IMR-90 (cell line): Measurements from ENCODE around the gene SLC30A7. TPM values are rescaled to one million over a fixed set of nuclear protein-coding genes. Genes with fewer than 3 reads are reported as not detected.

Experiments
- ATAC-seq: fragments of 200-7000 bp; cut with Tn5 transposase; 2 replicates; pipeline ENCODE4 v1.9.1; 2020; ENCODE audit warnings: low read depth, mild to moderate bottlenecking, moderate library complexity
- BruUV-seq: library from RNA; stranded (reverse); fragments of 400-500 nt; replicated peaks from 2 replicates; lab custom pipeline; 2021; lab: Mats Ljungman, UMichigan
- CTCF ChIA-PET: fragments of 300-600 bp; formaldehyde crosslinking; extraction: SDS; loops from one replicate; lab custom pipeline; 2021; ENCODE audit warnings: antibody characterized with exemption; lab: Yijun Ruan, JAX
- POLR2A ChIA-PET: fragments of 300-600 bp; sonication (Branson Sonifier 250); formaldehyde crosslinking; loops from one replicate; lab custom pipeline; 2022; ENCODE audit warnings: antibody characterized with exemption; ENCODE audit not compliant: unreplicated experiment; lab: Charles Lee
- DNase-seq: peaks from one replicate; pipeline ENCODE4 v3.0.0; 2013
- H2AFZ ChIP-seq: replicated peaks from 2 replicates; pipeline ENCODE3; 2013; ENCODE audit warnings: low read length, mild to moderate bottlenecking; ENCODE audit not compliant: poor library complexity
- H2AK5ac ChIP-seq: 2 replicates; pipeline ENCODE4 v1.6.1; 2013; ENCODE audit warnings: low read depth, low read length, inconsistent platforms
- H2AK9ac ChIP-seq: replicated peaks from 2 replicates; pipeline ENCODE3; 2013; ENCODE audit warnings: mild to moderate bottlenecking, low read depth, low read length, moderate library complexity; ENCODE audit not compliant: poor library complexity
- H2BK120ac ChIP-seq: 2 replicates; pipeline ENCODE4 v1.6.1; 2013; ENCODE audit warnings: low read depth, low read length, inconsistent platforms
- H2BK15ac ChIP-seq: 3 replicates; pipeline ENCODE4 v1.6.1; 2013; ENCODE audit warnings: low read depth, low read length, inconsistent platforms
- H2BK20ac ChIP-seq: 2 replicates; pipeline ENCODE4 v1.6.1; 2013; ENCODE audit warnings: low read depth, mild to moderate bottlenecking, inconsistent platforms, low read length, moderate library complexity
- H2BK5ac ChIP-seq: 2 replicates; pipeline ENCODE4 v1.6.1; 2013; ENCODE audit warnings: mild to moderate bottlenecking, low read depth, low read length, inconsistent platforms; ENCODE audit not compliant: poor library complexity, severe bottlenecking
- H3K14ac ChIP-seq: replicated peaks from 2 replicates; pipeline ENCODE4 v1.6.1; 2013; ENCODE audit warnings: low read depth, low read length, inconsistent platforms
- H3K18ac ChIP-seq: 2 replicates; pipeline ENCODE4 v1.6.1; 2013; ENCODE audit warnings: low read depth, low read length, control low read depth
- H3K23ac ChIP-seq: 2 replicates; pipeline ENCODE4 v1.6.1; 2013; ENCODE audit warnings: low read depth, low read length, inconsistent platforms
- H3K27ac ChIP-seq: 2 replicates; pipeline ENCODE4 v1.5.1; 2013; ENCODE audit warnings: mild to moderate bottlenecking, control low read depth, low read length; ENCODE audit not compliant: insufficient read depth
- H3K27me3 ChIP-seq: 2 replicates; pipeline ENCODE4 v1.6.1; 2013; ENCODE audit warnings: low read length; ENCODE audit not compliant: control insufficient read depth, insufficient read depth
- H3K36me3 ChIP-seq: 2 replicates; pipeline ENCODE4 v1.6.1; 2013; ENCODE audit warnings: low read length, mixed read lengths; ENCODE audit not compliant: control insufficient read depth, insufficient read depth
- H3K4ac ChIP-seq: 2 replicates; pipeline ENCODE4 v1.6.1; 2013; ENCODE audit warnings: low read depth, low read length, inconsistent platforms
- H3K4me1 ChIP-seq: 2 replicates; pipeline ENCODE4 v1.6.1; 2013; ENCODE audit warnings: low read length, mixed read lengths; ENCODE audit not compliant: control insufficient read depth, insufficient read depth
- H3K4me2 ChIP-seq: 2 replicates; pipeline ENCODE4 v1.6.1; 2013; ENCODE audit warnings: low read depth, mild to moderate bottlenecking, control low read depth, low read length, moderate library complexity
- H3K4me3 ChIP-seq: 2 replicates; pipeline ENCODE4 v1.5.1; 2013; ENCODE audit warnings: low read depth, mild to moderate bottlenecking, control low read depth, low read length, moderate library complexity; ENCODE audit not compliant: insufficient read depth
- H3K56ac ChIP-seq: 2 replicates; pipeline ENCODE4 v1.6.1; 2013; ENCODE audit warnings: low read length, inconsistent platforms; ENCODE audit not compliant: insufficient read depth; ENCODE audit errors: extremely low read depth
- H3K79me1 ChIP-seq, 2 experiments: 2 replicates each; pipeline ENCODE4 v1.6.1; 2013; ENCODE audit warnings: low read length in 2 of 2, inconsistent platforms in 1 of 2, low read depth in 1 of 2
- H3K9ac ChIP-seq: 2 replicates; pipeline ENCODE4 v1.6.1; 2013; ENCODE audit warnings: low read depth, low read length, control low read depth
- H3K9me1 ChIP-seq: 2 replicates; pipeline ENCODE4 v1.6.1; 2013; ENCODE audit warnings: low read length, inconsistent platforms; ENCODE audit not compliant: insufficient read depth
- H3K9me3 ChIP-seq: 2 replicates; pipeline ENCODE4 v1.6.1; 2013; ENCODE audit warnings: low read length; ENCODE audit not compliant: control insufficient read depth, insufficient read depth
- H4K20me1 ChIP-seq: 2 replicates; pipeline ENCODE4 v1.6.1; 2013; ENCODE audit warnings: low read length, inconsistent platforms; ENCODE audit not compliant: insufficient read depth
- H4K5ac ChIP-seq: 2 replicates; pipeline ENCODE4 v1.6.1; 2013; ENCODE audit warnings: mild to moderate bottlenecking, low read depth, low read length, control low read depth
- H4K8ac ChIP-seq, 2 experiments: 2 replicates each; pipeline ENCODE4 v1.6.1; 2013; ENCODE audit warnings: low read depth in 2 of 2, low read length in 2 of 2, control low read depth in 1 of 2, inconsistent platforms in 1 of 2
- H4K91ac ChIP-seq: 2 replicates; pipeline ENCODE4 v1.6.1; 2013; ENCODE audit warnings: low read depth, low read length, inconsistent platforms; ENCODE audit not compliant: insufficient read depth
- CHD1 ChIP-seq: IDR thresholded peaks from 2 replicates; pipeline ENCODE4 v1.6.1; 2012; ENCODE audit warnings: low read depth, low read length, improper control_type of control experiment
- CTCF ChIP-seq: conservative IDR thresholded peaks from 2 replicates; pipeline ENCODE4 v1.5.1; 2012; ENCODE audit warnings: mild to moderate bottlenecking, low read depth, low read length, improper control_type of control experiment
- MAFK ChIP-seq: IDR thresholded peaks from 2 replicates; pipeline ENCODE4 v1.6.1; 2012; ENCODE audit warnings: low read depth, low read length, improper control_type of control experiment
- NFE2L2 ChIP-seq: fragments of 150-350 bp; IDR thresholded peaks from 2 replicates; pipeline ENCODE4 v1.6.1; 2016; ENCODE audit warnings: low read depth, mild to moderate bottlenecking, low read length
- POLR2A ChIP-seq: IDR thresholded peaks from 2 replicates; pipeline ENCODE4 v1.6.1; 2012; ENCODE audit warnings: mild to moderate bottlenecking, low read depth, low read length
- RCOR1 ChIP-seq: IDR thresholded peaks from 2 replicates; pipeline ENCODE4 v1.6.1; 2012; ENCODE audit warnings: mild to moderate bottlenecking, low read length, improper control_type of control experiment; ENCODE audit not compliant: insufficient replicate concordance
- RFX5 ChIP-seq: IDR thresholded peaks from 2 replicates; pipeline ENCODE4 v1.8.0; 2012; ENCODE audit warnings: low read depth, mild to moderate bottlenecking, low read length, moderate library complexity
- SMC3 ChIP-seq: fragments of 150-350 bp; IDR thresholded peaks from 2 replicates; pipeline ENCODE4 v1.6.1; 2016; ENCODE audit warnings: low read depth, mild to moderate bottlenecking, antibody characterized with exemption, low read length, moderate library complexity
- dilution Hi-C: fragments of 300-500 bp; cut with HindIII; formaldehyde crosslinking; loops from one replicate; pipeline ENCODE4 v1.14.3; 2018; ENCODE audit warnings: low sequenced_read_pairs; ENCODE audit not compliant: unreplicated experiment
- in situ Hi-C: fragments of 300-500 bp; cut with MboI; formaldehyde crosslinking; loops from 3 replicates; pipeline ENCODE4 v1.14.3; 2019; ENCODE audit warnings: low sequenced_read_pairs, inconsistent platforms, mixed read lengths
- intact Hi-C: fragments of 100-400 bp; cut with micrococcal nuclease; formaldehyde crosslinking; loops from 2 replicates; pipeline ENCODE4 v1.10.0; 2022
- polyA plus RNA-seq, 3 experiments: library from polyadenylated mRNA; depleted of rRNA; stranded (reverse); fragments of >200 nt; gene quantifications; 2 replicates each; pipeline ENCODE4 v1.2.3, GENCODE V29; 2012; ENCODE audit warnings: low replicate concordance in 1 of 3
- total RNA-seq: library from RNA; depleted of rRNA; stranded (reverse); fragments of >200 nt; gene quantifications from 2 replicates; pipeline ENCODE4 v1.2.3, GENCODE V29; 2012
- TF ChIP-seq, protein P1 (sequence below): fragments of 150-350 bp; IDR thresholded peaks from 2 replicates; pipeline ENCODE4 v1.6.1; 2017; ENCODE audit warnings: mild to moderate bottlenecking, antibody characterized with exemption, low read length, low read depth

SLC30A7 gene
- total and polyA plus RNA-seq, 2 of the 4 experiments (the other 2 are of a cell fraction) = 8.4 to 60.2 TPM

DNA sequence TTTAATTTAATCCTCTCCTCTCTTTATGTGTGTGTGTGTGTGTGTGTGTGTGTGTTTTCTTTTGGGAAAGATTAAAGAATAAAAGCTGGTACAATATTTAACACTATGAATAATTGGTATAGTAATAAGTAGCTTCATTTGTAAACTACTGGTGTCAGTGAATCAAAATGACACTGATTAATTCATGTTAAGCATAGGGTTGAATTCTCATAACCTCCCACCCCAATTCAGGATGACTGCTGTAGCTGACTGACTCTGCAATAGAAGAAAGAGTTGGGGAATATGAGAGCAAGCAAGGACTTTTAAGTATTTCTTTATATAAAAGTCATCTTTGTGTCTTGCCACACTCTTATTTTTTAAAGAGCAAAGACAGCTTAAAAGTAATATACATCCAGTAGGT is 13.1 kb downstream of the SLC30A7 start:
- in situ Hi-C loops (no loop called here), intact Hi-C loops (no loop called here), dilution Hi-C loops (no loop called here)
- Histone ChIP-seq H3K4me2 (no peak overlapping the region), H2BK15ac (no peak overlapping the region), H2AFZ (no peak overlapping the region), H3K27me3 (no peaks in the 10 kb centered on the region), H3K14ac (no peak overlapping the region), H3K9me3 (no peaks in the 10 kb centered on the region), H3K18ac (no peak overlapping the region), H3K23ac (no peak overlapping the region), H4K20me1 (0 out of 2 replicates have a peak, but pooled peaks cover 3% of the 10 kb centered on the region), H3K27ac (no peak overlapping the region), H2AK9ac (no peak overlapping the region), H3K4ac (no peak overlapping the region), H3K56ac (no peak overlapping the region), H4K8ac (no peak overlapping the region), H2BK5ac (no peak overlapping the region), H3K4me3 (no peak overlapping the region), H2BK120ac (no peak overlapping the region), H3K4me1 (peaks cover 6% of the 10 kb centered on the region), H3K79me1 (peaks cover 15 to 20% of the 10 kb centered on the region in 2 experiments), H2AK5ac (no peak overlapping the region), H4K5ac (no peak overlapping the region), H2BK20ac (no peak overlapping the region), H4K91ac (no peak overlapping the region), H3K36me3 (peaks cover 12% of the 10 kb centered on the region), H3K9ac (no peak overlapping the region), H3K9me1 (peaks cover 3% of the 10 kb centered on the region; the same call in 1 of the 2 replicates)
- ChIA-PET CTCF (interaction anchor here (0.6 kb wide), 1 partner anchor 346 kb away, joined by 3 read pairs; no protein-coding TSS in a partner anchor), POLR2A (interaction anchor here (0.7 kb wide), 1 partner anchor 379 kb away, joined by 9 read pairs; no protein-coding TSS in a partner anchor)
- BruUV-seq = no TSS peak
- ATAC-seq = no peak
- TF ChIP-seq POLR2A (no peak), RCOR1 (no peak), NFE2L2 (no peak), CHD1 (no peak), MAFK (no peak), RFX5 (no peak), SMC3 (no peak), CTCF (no peak)
- TF ChIP-seq, protein P1, sequence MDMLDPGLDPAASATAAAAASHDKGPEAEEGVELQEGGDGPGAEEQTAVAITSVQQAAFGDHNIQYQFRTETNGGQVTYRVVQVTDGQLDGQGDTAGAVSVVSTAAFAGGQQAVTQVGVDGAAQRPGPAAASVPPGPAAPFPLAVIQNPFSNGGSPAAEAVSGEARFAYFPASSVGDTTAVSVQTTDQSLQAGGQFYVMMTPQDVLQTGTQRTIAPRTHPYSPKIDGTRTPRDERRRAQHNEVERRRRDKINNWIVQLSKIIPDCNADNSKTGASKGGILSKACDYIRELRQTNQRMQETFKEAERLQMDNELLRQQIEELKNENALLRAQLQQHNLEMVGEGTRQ = no peak
- DNase-seq = no peak
